Rectal smooth muscle tissue (tissue), 1 donor: ENCODE data around the gene IGF2R.
"Not testable (repeated sequence)": the region's sequence is repeated elsewhere in the genome, so short reads cannot be mapped to it uniquely, and the experiment has no call there.

ENCODE experiments used
- H3K27ac ChIP-seq: one replicate; pipeline ENCODE4 v1.7.0; 2013; ENCODE audit warnings: low read depth, low read length, inconsistent platforms
- H3K27me3 ChIP-seq: one replicate; pipeline ENCODE4 v1.7.0; 2013; ENCODE audit warnings: low read length; ENCODE audit not compliant: control insufficient read depth, insufficient read depth
- H3K36me3 ChIP-seq: one replicate; pipeline ENCODE4 v1.7.0; 2013; ENCODE audit warnings: low read length; ENCODE audit not compliant: control insufficient read depth, insufficient read depth
- H3K4me1 ChIP-seq: one replicate; pipeline ENCODE4 v1.7.0; 2013; ENCODE audit warnings: low read length; ENCODE audit not compliant: control insufficient read depth, insufficient read depth
- H3K4me3 ChIP-seq: one replicate; pipeline ENCODE4 v1.7.0; 2013; ENCODE audit warnings: low read length
- H3K9ac ChIP-seq: one replicate; pipeline ENCODE4 v1.7.0; 2013; ENCODE audit warnings: low read length

The IGF2R gene

GRCh38 chr6:159996626-159997497 lies 28.0 kb downstream of the IGF2R start:
- Histone ChIP-seq H3K4me3 (no peak overlapping the region), H3K4me1 (no peaks in the 10 kb centered on the region), H3K9ac (no peak overlapping the region), H3K36me3 (peaks cover 2% of the 10 kb centered on the region), H3K27ac (no peak overlapping the region), H3K27me3 (no peaks in the 10 kb centered on the region)

DNA sequence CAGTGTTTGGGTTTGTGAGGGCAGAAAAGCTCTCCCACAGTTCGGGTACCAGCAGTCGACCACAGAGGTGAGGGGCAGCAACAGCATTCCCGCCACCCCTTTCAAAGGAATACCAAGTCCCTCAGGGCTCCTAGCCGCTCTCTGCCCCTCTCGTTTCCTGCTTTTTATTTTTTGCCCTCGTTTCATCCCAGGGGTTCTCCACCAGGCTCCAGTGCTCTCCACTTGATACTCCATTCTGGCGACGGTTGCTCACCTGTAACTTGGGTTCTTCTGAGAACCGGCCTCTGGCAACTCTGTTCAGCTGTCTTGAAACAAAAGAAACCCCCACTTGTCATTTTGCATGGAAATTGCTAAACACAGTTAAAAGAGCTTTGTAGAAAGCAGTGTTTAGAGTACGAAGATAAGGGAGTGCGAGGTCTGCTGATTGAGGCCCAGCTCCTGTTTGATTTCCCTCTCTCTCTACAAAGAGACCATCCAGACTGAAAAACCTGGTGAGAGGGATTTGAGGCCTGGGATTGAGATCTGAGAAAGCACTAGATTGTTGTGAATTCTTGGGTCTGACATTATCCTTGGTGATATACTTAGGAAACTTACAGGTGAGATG lies 28.7 kb downstream of the IGF2R start:
- H3K36me3 ChIP-seq: peaks cover 2% of the 10 kb centered on the region
- H3K27ac ChIP-seq: no peak overlapping the region
- no peak overlapping the region for H3K4me3 ChIP-seq

GRCh38 chr6:159998538-159998937 lies 29.7 kb downstream of the IGF2R start:
- Histone ChIP-seq H3K36me3 (peaks cover 2% of the 10 kb centered on the region), H3K4me1 (no peaks in the 10 kb centered on the region), H3K9ac (no peak overlapping the region), H3K27ac (no peak overlapping the region), H3K27me3 (no peaks in the 10 kb centered on the region), H3K4me3 (no peak overlapping the region)

More for the DNA sequence above, 28.7 kb downstream of the IGF2R start:
- H3K4me1 ChIP-seq: no peaks in the 10 kb centered on the region
- no peaks in the 10 kb centered on the region for H3K27me3 ChIP-seq
- H3K9ac ChIP-seq: no peak overlapping the region

DNA sequence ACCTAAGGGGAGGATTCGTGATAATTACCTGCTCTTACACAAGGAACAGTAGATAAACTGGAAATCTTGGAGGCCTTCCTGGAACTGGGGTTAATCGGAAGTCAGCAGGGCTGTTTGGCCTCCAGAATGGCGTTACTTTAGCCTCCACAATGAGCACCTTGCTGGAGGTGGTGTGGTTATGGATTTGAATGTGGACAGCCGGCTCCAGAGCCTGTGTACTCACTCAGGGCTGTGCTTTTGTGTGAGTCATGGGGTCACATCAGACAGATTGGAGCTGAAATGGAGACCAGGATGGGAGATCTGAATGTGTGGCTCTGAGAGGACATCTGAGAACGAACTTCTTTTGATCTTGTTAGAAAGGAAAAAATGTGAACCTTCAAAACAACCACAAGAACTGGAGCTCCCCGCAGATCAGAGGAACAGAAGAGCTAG lies 30.4 kb downstream of the IGF2R start:
- H3K27me3 ChIP-seq: no peaks in the 10 kb centered on the region
- no peak overlapping the region for H3K27ac ChIP-seq
- H3K9ac ChIP-seq: no peak overlapping the region
- no peaks in the 10 kb centered on the region for H3K4me1 ChIP-seq
- H3K36me3 ChIP-seq: peaks cover 2% of the 10 kb centered on the region
- H3K4me3 ChIP-seq: no peak overlapping the region

GRCh38 chr6:160000280-160000704 lies 31.4 kb downstream of the IGF2R start:
- Histone ChIP-seq H3K4me3 (no peak overlapping the region), H3K27me3 (no peaks in the 10 kb centered on the region), H3K36me3 (peaks cover 2% of the 10 kb centered on the region), H3K27ac (no peak overlapping the region), H3K9ac (no peak overlapping the region), H3K4me1 (no peaks in the 10 kb centered on the region)

GRCh38 chr6:160000893-160001427 lies 32.1 kb downstream of the IGF2R start:
- H3K9ac ChIP-seq, H3K4me1 ChIP-seq, H3K27ac ChIP-seq, H3K36me3 ChIP-seq, H3K4me3 ChIP-seq, H3K27me3 ChIP-seq: not testable (repeated sequence)

DNA sequence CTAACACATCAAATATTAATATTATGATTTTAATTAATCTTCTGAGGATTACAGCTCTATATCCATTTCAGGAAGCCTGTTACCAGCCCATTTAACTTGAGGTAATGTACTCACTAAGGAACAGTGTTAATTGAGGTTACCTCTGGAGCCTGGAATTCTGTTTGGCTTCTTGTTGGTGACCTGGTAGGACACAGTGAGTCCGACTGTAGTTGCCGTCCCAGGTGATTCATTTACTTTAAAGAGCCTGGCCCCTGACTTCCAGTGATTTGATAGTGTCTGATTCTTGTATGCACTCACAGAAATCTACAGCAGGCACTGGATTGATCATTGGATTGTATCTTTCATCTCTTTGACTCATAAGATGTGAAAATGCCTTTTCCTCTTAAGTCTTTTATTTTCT lies 34.0 kb downstream of the IGF2R start:
- no peak overlapping the region for H3K9ac ChIP-seq
- H3K36me3 ChIP-seq: peaks cover 2% of the 10 kb centered on the region
- no peak overlapping the region for H3K27ac ChIP-seq
- H3K4me3 ChIP-seq: no peak overlapping the region
- no peaks in the 10 kb centered on the region for H3K4me1 ChIP-seq
- H3K27me3 ChIP-seq: no peaks in the 10 kb centered on the region

- Histone ChIP-seq H3K9ac (no peak overlapping the region), H3K27ac (no peak overlapping the region), H3K4me3 (no peak overlapping the region), H3K36me3 (peaks cover 1% of the 10 kb centered on the region), H3K4me1 (no peaks in the 10 kb centered on the region), H3K27me3 (no peaks in the 10 kb centered on the region)
Observed at GRCh38 chr6:160004018-160004417, 35.1 kb downstream of the IGF2R start.

GRCh38 chr6:160004419-160005175 lies 35.7 kb downstream of the IGF2R start:
- Histone ChIP-seq H3K27ac (no peak overlapping the region), H3K36me3 (no peaks in the 10 kb centered on the region), H3K4me3 (no peak overlapping the region)

DNA sequence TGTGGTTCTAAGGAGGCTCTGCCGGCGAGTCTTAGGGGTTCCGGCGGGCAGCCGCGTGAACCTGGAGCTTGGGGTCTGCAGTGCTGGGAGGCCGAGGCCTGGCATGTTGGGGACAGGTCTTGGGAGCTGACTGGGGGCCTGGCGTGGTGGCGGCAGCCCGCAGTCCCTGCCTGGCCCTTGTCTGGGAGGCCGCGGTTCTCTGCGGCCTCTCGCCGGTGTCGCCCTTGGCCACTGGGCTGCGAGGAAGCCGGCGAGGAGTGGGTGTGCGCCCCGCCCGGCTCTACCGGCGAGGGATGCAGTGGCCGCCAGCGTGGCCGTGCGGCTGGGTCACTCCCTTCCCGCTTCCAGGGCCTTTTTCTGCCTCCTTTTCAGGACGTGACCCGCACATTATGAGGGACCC lies 36.3 kb downstream of the IGF2R start:
- Histone ChIP-seq H3K4me3 (no peak overlapping the region), H3K36me3 (no peaks in the 10 kb centered on the region), H3K27ac (no peak overlapping the region), H3K9ac (no peak overlapping the region), H3K27me3 (no peaks in the 10 kb centered on the region), H3K4me1 (no peaks in the 10 kb centered on the region)

More at GRCh38 chr6:160004419-160005175, 35.7 kb downstream of the IGF2R start:
- Histone ChIP-seq H3K27me3 (no peaks in the 10 kb centered on the region), H3K9ac (no peak overlapping the region), H3K4me1 (no peaks in the 10 kb centered on the region)

- no peak overlapping the region for H3K9ac ChIP-seq
- no peaks in the 10 kb centered on the region for H3K36me3 ChIP-seq
- H3K4me1 ChIP-seq: no peaks in the 10 kb centered on the region
- H3K27ac ChIP-seq: no peak overlapping the region
- H3K27me3 ChIP-seq: no peaks in the 10 kb centered on the region
- no peak overlapping the region for H3K4me3 ChIP-seq
Observed at GRCh38 chr6:160005861-160006540, 37.1 kb downstream of the IGF2R start.

DNA sequence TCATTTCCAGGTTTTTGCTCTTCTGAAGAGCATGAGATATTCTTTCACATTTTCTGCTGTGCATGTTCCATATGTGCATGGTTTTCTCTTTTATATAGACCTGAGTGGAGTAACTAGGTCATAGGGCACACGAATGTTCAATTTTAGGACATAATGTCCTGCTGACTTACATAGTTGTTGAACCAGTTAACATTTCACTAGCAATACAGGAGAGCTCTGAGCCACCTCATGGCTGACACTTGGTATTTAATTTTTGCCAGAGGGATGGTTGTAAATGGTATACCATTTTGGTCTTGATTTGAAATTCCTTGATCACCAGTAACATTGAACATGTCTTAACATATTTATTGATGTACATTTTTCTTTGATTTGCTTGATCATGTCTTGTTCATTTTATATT lies 38.3 kb downstream of the IGF2R start:
- H3K36me3 ChIP-seq: no peaks in the 10 kb centered on the region
- H3K9ac ChIP-seq: no peak overlapping the region
- H3K4me3 ChIP-seq: no peak overlapping the region
- H3K27me3 ChIP-seq: no peaks in the 10 kb centered on the region
- no peak overlapping the region for H3K27ac ChIP-seq
- H3K4me1 ChIP-seq: no peaks in the 10 kb centered on the region
